ENCODE data around the gene CEPT1.

DNA sequence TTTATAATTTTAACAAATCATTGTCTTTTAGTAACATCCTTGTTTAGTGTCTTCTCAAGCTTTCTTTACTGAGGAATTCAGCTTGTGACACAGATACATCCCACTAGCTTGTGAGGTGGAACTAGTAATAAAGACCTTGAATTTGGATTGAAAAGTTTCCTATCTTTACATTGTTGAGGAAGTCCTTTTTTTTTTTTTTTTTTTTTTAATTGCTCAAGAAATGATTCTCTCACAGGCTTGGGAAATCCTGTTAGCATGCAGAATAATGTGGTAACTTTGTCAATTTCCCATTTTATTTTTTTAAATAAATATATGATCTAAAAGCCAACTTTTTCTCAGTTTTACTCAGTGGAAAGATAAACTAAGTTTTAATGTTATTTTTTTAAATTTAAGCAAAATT, 44.6 kb downstream of the CEPT1 start:
- TF ChIP-seq, protein P1, sequence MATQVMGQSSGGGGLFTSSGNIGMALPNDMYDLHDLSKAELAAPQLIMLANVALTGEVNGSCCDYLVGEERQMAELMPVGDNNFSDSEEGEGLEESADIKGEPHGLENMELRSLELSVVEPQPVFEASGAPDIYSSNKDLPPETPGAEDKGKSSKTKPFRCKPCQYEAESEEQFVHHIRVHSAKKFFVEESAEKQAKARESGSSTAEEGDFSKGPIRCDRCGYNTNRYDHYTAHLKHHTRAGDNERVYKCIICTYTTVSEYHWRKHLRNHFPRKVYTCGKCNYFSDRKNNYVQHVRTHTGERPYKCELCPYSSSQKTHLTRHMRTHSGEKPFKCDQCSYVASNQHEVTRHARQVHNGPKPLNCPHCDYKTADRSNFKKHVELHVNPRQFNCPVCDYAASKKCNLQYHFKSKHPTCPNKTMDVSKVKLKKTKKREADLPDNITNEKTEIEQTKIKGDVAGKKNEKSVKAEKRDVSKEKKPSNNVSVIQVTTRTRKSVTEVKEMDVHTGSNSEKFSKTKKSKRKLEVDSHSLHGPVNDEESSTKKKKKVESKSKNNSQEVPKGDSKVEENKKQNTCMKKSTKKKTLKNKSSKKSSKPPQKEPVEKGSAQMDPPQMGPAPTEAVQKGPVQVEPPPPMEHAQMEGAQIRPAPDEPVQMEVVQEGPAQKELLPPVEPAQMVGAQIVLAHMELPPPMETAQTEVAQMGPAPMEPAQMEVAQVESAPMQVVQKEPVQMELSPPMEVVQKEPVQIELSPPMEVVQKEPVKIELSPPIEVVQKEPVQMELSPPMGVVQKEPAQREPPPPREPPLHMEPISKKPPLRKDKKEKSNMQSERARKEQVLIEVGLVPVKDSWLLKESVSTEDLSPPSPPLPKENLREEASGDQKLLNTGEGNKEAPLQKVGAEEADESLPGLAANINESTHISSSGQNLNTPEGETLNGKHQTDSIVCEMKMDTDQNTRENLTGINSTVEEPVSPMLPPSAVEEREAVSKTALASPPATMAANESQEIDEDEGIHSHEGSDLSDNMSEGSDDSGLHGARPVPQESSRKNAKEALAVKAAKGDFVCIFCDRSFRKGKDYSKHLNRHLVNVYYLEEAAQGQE (IDR thresholded peaks at IDR 0.05; ENCODE audit: low read depth), result no peak
- no peak for TF ChIP-seq EGR1 (IDR thresholded peaks at IDR 0.05; ENCODE audit: low read depth)
- TF ChIP-seq, protein P2, sequence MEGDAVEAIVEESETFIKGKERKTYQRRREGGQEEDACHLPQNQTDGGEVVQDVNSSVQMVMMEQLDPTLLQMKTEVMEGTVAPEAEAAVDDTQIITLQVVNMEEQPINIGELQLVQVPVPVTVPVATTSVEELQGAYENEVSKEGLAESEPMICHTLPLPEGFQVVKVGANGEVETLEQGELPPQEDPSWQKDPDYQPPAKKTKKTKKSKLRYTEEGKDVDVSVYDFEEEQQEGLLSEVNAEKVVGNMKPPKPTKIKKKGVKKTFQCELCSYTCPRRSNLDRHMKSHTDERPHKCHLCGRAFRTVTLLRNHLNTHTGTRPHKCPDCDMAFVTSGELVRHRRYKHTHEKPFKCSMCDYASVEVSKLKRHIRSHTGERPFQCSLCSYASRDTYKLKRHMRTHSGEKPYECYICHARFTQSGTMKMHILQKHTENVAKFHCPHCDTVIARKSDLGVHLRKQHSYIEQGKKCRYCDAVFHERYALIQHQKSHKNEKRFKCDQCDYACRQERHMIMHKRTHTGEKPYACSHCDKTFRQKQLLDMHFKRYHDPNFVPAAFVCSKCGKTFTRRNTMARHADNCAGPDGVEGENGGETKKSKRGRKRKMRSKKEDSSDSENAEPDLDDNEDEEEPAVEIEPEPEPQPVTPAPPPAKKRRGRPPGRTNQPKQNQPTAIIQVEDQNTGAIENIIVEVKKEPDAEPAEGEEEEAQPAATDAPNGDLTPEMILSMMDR (IDR thresholded peaks at IDR 0.05 in 2 of 3, conservative IDR thresholded peaks at IDR 0.05 in 1 of 3; ENCODE audit: borderline replicate concordance in 1 of 3, insufficient read depth in 1 of 3, low read depth in 2 of 3, low read length in 2 of 3), result no peak
- no peak for TF ChIP-seq EZH2phosphoT487 (IDR thresholded peaks at IDR 0.05; ENCODE audit: borderline replicate concordance)
- TF ChIP-seq POLR2AphosphoS5 (IDR thresholded peaks at IDR 0.05; ENCODE audit: low read depth, low read length), result no peak
- TF ChIP-seq POLR2A (IDR thresholded peaks at IDR 0.05; ENCODE audit: borderline replicate concordance, extremely low read depth, insufficient read depth, insufficient read length), result no peak
- no peak for TF ChIP-seq RAD21 (IDR thresholded peaks at IDR 0.05; ENCODE audit: low read depth)
